ENCODE data around the gene CALML4.
"Not testable (repeated sequence)": the region's sequence is repeated elsewhere in the genome, so short reads cannot be mapped to it uniquely, and the experiment has no call there.

CALML4 gene

DNA sequence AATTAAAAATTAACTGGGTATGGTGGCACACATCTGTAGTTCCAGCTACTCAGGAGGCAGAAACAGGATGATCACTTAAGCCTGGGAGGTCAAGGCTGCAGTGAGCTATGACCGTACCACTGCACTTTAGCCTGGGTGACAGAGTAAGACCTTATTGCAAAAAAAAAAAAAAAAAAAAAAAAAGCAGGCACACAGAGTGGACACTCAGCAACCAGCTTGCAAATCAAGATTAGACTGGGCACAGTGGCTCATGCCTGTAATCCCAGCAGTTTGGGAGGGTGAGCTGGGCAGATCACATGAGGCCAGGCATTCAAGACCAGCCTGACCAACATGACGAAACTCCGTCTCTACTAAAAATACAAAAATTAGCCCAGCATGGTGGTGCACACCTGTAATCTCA lies 19.0 kb upstream of the CALML4 start:
- H3K4me3 ChIP-seq (ENCODE audit: low read length) = no peak overlapping the region
- no peaks in the 10 kb centered on the region for H3K4me1 ChIP-seq (ENCODE audit: insufficient read depth, low read length)
- WGBS = 83% methylated on average over 3 of the region's 3 CpGs
- H3K36me3 ChIP-seq (ENCODE audit: insufficient read depth, low read length) = peaks cover 12% of the 10 kb centered on the region
- no peak overlapping the region for H3K9ac ChIP-seq (ENCODE audit: low read depth, low read length)
- peaks cover 6% of the 10 kb centered on the region for H3K9me3 ChIP-seq (ENCODE audit: insufficient read depth, low read depth, low read length)
- H3K27me3 ChIP-seq (ENCODE audit: insufficient read depth, low read length) = no peaks in the 10 kb centered on the region
- no peak overlapping the region for H3K27ac ChIP-seq (ENCODE audit: low read depth, low read length)

DNA sequence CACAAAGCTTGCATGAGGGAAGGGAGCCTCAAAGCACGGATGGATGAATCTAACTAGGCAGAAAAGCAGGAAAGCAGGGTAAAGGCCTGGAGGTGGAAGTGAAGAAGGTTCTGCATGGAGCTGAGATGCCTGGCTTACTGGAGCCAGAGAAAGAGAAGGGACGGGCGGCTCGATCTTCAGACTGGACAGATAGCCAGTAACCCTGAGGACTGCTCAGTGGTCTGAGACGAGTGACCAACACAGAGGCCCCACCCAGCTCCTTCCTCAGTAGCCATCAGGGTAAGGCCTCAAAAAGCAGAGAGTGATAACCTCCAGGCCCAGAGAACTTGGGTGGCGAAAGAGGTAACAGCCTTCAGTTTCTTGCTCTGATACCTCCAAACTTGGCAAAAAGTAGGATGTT lies 18.0 kb upstream of the CALML4 start:
- Histone ChIP-seq H3K4me3 (ENCODE audit: low read length) (no peak overlapping the region), H3K9me3 (ENCODE audit: insufficient read depth, low read depth, low read length) (peaks cover 6% of the 10 kb centered on the region), H3K27ac (ENCODE audit: low read depth, low read length) (no peak overlapping the region), H3K9ac (ENCODE audit: low read depth, low read length) (no peak overlapping the region), H3K36me3 (ENCODE audit: insufficient read depth, low read length) (peaks cover 21% of the 10 kb centered on the region), H3K27me3 (ENCODE audit: insufficient read depth, low read length) (no peaks in the 10 kb centered on the region), H3K4me1 (ENCODE audit: insufficient read depth, low read length) (no peaks in the 10 kb centered on the region)
- whole genome bisulfite sequencing = 97% methylated on average over 6 of the region's 6 CpGs

DNA sequence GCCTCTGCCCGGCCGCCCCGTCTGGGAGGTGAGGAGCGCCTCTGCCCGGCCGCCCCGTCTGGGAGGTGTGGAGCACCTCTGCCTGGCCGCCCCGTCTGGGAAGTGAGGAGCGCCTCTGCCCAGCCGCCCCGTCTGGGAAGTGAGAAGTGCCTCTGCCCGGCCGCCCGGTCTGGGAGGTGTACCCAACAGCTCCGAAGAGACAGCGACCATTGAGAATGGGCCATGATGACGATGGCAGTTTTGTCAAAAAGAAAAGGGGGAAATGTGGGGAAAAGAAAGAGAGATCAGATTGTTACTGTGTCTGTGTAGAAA lies 17.3 kb upstream of the CALML4 start:
- H3K36me3 ChIP-seq (ENCODE audit: insufficient read depth, low read length) = peaks cover 29% of the 10 kb centered on the region
- WGBS = 93% methylated on average over 18 of the region's 18 CpGs
- not testable (repeated sequence) for H3K4me3 ChIP-seq (ENCODE audit: low read length); H3K9me3 ChIP-seq (ENCODE audit: insufficient read depth, low read depth, low read length); H3K27me3 ChIP-seq (ENCODE audit: insufficient read depth, low read length); H3K4me1 ChIP-seq (ENCODE audit: insufficient read depth, low read length); H3K9ac ChIP-seq (ENCODE audit: low read depth, low read length); H3K27ac ChIP-seq (ENCODE audit: low read depth, low read length)

DNA sequence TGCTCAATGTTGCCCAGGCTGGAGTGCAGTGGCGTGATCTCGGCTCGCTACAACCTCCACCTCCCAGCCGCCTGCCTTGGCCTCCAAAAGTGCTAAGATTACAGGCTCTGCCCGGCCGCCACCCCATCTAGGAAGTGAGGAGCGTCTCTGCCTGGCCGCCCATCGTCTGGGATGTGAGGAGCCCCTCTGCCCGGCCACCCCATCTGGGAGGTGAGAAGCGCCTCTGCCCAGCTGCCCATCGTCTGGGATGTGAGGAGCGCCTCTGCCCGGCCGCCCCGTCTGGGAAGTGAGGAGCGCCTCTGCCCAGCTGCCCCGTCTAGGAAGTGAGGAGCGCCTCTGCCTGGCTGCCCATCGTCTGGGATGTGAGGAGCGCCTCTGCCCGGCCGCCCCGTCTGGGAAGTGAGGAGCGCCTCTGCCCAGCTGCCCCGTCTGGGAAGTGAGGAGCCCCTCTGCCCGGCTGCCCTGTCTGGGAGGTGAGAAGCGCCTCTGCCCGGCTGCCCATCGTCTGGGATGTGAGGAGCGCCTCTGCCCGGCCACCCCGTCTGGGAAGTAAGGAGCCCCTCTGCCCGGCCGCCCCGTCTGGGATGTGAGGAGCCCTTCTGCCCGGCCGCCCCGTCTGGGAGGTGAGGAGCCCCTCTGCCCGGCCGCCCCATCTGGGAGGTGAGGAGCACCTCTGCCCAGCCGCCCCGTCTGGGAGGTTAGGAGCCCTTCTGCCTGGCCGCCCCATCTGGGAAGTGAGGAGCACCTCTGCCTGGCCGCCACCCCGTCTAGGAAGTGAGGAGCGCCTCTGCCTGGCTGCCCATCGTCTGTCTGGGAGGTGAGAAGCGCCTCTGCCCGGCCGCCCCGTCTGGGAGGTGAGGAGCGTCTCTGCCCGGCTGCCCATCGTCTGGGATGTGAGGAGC lies 16.6 kb upstream of the CALML4 start:
- peaks cover 35% of the 10 kb centered on the region for H3K36me3 ChIP-seq (ENCODE audit: insufficient read depth, low read length)
- H3K27me3 ChIP-seq (ENCODE audit: insufficient read depth, low read length); H3K4me1 ChIP-seq (ENCODE audit: insufficient read depth, low read length); H3K9ac ChIP-seq (ENCODE audit: low read depth, low read length); H3K27ac ChIP-seq (ENCODE audit: low read depth, low read length); H3K4me3 ChIP-seq (ENCODE audit: low read length); H3K9me3 ChIP-seq (ENCODE audit: insufficient read depth, low read depth, low read length): not testable (repeated sequence)
- WGBS = 92% methylated on average over 55 of the region's 55 CpGs

DNA sequence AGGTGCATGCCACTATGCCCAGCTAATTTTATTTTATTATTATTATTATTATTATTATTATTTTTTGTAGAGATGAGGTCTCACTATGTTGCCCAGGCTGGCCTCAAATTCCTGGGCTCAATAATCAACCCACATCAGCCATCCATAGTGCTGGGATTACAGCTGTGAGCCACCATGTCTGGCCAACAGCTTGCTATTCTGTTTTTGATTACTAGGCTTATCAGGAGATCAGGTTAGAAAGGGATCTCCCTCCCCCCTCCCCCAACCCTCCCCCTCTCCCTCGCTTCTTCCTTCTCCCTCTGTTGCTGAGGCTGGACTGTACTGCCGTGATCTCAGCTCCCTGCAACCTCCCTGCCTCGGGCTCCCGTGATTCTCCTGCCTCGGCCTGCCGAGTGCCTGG lies 15.8 kb upstream of the CALML4 start:
- no peak overlapping the region for H3K27ac ChIP-seq (ENCODE audit: low read depth, low read length)
- no peak overlapping the region for H3K4me3 ChIP-seq (ENCODE audit: low read length)
- WGBS = 98% methylated on average over 6 of the region's 6 CpGs
- no peaks in the 10 kb centered on the region for H3K27me3 ChIP-seq (ENCODE audit: insufficient read depth, low read length)
- H3K9me3 ChIP-seq (ENCODE audit: insufficient read depth, low read depth, low read length) = peaks cover 6% of the 10 kb centered on the region
- peaks cover 43% of the 10 kb centered on the region for H3K36me3 ChIP-seq (ENCODE audit: insufficient read depth, low read length)
- no peak overlapping the region for H3K9ac ChIP-seq (ENCODE audit: low read depth, low read length)
- no peaks in the 10 kb centered on the region for H3K4me1 ChIP-seq (ENCODE audit: insufficient read depth, low read length)

DNA sequence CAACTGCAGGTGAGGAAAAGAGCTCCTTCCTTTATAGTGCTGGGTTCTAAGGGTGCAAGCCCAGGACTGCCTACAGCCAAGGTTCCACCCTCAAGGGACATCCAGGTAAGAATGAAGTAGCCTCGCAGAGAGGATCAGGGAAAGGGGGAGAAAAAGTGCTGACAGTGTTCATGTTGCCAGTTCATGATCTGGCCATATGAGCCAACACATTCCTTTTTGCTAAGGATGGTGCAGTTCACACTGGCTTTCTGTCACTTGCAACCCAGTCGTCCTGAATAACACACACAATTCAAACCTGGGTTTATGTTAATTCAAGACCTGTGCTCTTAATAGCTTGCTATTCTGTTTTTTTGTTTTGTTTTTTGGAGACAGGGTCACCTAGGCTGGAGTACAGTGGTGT lies 15.4 kb upstream of the CALML4 start:
- 92% methylated on average over 2 of the region's 2 CpGs for WGBS
- Histone ChIP-seq H3K9ac (ENCODE audit: low read depth, low read length) (no peak overlapping the region), H3K27ac (ENCODE audit: low read depth, low read length) (no peak overlapping the region), H3K27me3 (ENCODE audit: insufficient read depth, low read length) (no peaks in the 10 kb centered on the region), H3K36me3 (ENCODE audit: insufficient read depth, low read length) (peaks cover 47% of the 10 kb centered on the region), H3K4me1 (ENCODE audit: insufficient read depth, low read length) (no peaks in the 10 kb centered on the region), H3K4me3 (ENCODE audit: low read length) (no peak overlapping the region), H3K9me3 (ENCODE audit: insufficient read depth, low read depth, low read length) (peaks cover 6% of the 10 kb centered on the region)

DNA sequence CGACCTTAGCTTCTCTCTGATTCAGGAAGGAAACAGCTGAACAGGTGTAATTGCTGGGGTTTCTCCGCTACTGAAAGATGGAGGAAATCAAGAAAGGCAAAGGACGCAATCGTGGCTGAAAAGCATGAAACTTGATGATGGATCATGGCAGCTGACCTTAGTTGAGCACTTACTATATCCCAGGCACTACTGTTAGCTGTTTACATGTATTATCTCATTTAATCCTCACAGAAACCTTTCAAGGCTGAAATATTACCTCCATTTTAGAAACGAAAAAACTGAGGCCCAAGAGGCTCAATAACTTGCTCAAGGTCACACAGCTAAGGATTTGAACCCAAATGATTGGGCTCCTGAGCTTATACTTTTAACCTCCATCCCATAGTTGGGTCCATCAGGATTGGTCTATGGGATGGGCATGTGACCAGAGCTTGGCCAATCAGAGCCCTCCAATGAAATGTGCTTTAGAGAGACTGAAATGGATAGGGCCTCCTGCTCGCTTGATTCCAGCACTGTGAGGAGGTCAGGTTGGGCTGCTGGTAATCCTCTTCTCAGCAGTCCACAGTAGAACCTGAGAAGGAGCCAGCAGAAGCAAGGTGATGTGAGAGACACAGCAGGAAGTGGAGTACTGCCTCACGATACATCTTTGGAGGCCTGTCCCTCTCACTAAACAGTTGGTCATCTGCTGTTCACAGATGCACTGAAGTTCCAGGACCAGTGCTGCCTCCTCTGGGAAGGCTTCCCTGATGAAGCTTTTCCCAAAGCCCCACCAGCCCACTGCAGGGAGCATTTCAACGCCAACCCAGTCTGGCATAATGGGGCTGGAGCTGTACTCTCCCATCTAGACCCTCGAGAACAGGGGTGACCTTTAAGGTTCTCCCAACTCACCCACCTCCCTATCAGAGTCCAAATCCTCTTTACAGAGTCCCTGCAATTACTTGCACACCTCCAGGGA lies 14.0 kb upstream of the CALML4 start:
- Histone ChIP-seq H3K27me3 (ENCODE audit: insufficient read depth, low read length) (no peaks in the 10 kb centered on the region), H3K9ac (ENCODE audit: low read depth, low read length) (no peak overlapping the region), H3K4me3 (ENCODE audit: low read length) (no peak overlapping the region), H3K4me1 (ENCODE audit: insufficient read depth, low read length) (no peaks in the 10 kb centered on the region), H3K36me3 (ENCODE audit: insufficient read depth, low read length) (peaks cover 51% of the 10 kb centered on the region), H3K27ac (ENCODE audit: low read depth, low read length) (no peak overlapping the region), H3K9me3 (ENCODE audit: insufficient read depth, low read depth, low read length) (peaks cover 6% of the 10 kb centered on the region)
- 94% methylated on average over 9 of the region's 9 CpGs for WGBS

DNA sequence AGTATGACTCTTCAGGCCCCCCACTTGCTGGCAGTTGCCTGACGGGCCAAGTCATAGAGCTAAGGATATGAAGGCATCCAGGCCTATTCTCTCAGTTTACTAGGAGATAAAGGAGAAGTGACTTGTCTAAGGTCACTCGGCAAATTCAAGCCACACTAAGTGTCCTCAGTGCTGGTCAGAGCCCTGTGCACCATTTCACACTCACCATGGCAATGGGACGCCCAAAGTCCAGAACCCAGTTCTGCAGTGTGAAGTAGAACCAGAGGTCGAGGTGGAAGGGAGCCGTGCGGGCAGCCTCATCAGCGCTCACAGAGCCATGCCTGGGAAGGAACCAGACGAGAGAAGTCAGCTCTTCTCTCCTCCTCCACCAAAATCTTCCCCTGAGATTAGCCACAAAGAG lies 13.2 kb upstream of the CALML4 start:
- Histone ChIP-seq H3K27ac (ENCODE audit: low read depth, low read length) (no peak overlapping the region), H3K9me3 (ENCODE audit: insufficient read depth, low read depth, low read length) (peaks cover 4% of the 10 kb centered on the region), H3K36me3 (ENCODE audit: insufficient read depth, low read length) (peaks cover 53% of the 10 kb centered on the region), H3K4me3 (ENCODE audit: low read length) (no peak overlapping the region), H3K4me1 (ENCODE audit: insufficient read depth, low read length) (no peaks in the 10 kb centered on the region), H3K27me3 (ENCODE audit: insufficient read depth, low read length) (no peaks in the 10 kb centered on the region), H3K9ac (ENCODE audit: low read depth, low read length) (no peak overlapping the region)
- 98% methylated on average over 8 of the region's 8 CpGs for WGBS

DNA sequence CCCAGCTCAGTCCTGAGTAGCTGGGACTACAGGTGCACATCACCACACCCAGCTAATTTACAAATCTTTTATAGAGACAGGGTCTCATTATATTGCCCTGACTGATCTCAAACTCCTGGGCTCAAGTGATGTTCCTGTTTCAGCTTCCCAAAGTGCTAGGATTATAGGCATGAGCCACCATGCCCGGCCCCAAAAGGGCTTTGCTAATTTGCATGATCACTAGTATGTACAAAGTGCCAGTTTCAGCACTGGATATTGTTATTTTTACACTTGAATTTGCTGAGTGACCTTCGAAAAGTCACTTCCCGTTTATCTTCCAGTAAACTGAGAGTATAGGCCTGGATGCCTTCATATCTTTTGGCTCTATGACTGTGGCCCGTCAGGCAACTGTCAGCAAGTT lies 12.2 kb upstream of the CALML4 start:
- H3K27ac ChIP-seq (ENCODE audit: low read depth, low read length) = no peak overlapping the region
- no peak overlapping the region for H3K9ac ChIP-seq (ENCODE audit: low read depth, low read length)
- H3K9me3 ChIP-seq (ENCODE audit: insufficient read depth, low read depth, low read length) = no peaks in the 10 kb centered on the region
- no peaks in the 10 kb centered on the region for H3K27me3 ChIP-seq (ENCODE audit: insufficient read depth, low read length)
- 95% methylated on average over 4 of the region's 4 CpGs for WGBS
- H3K4me1 ChIP-seq (ENCODE audit: insufficient read depth, low read length) = no peaks in the 10 kb centered on the region
- peaks cover 50% of the 10 kb centered on the region for H3K36me3 ChIP-seq (ENCODE audit: insufficient read depth, low read length)
- no peak overlapping the region for H3K4me3 ChIP-seq (ENCODE audit: low read length)

DNA sequence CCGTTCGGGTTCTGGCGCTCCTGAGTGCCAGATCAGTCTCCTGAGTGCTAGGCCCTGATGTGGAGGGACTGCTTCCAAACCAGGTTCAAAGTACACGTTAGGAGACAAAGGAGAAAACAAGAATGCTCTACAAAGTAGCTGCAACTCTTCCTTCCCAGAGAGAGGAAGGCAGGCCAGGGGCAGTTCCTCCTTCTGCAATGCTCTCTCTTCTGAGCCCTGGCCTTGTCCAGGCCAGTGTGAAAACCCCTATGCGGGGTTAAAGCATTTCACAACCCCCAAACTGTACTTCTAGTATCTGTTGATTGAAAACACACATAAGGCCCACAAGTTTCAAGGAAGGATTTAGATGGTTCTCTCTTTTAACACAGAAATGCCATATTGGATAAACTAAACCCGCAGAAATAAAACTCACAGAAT lies 9.7 kb upstream of the CALML4 start:
- Histone ChIP-seq H3K36me3 (ENCODE audit: insufficient read depth, low read length) (peaks cover 47% of the 10 kb centered on the region), H3K9me3 (ENCODE audit: insufficient read depth, low read depth, low read length) (no peaks in the 10 kb centered on the region), H3K27ac (ENCODE audit: low read depth, low read length) (no peak overlapping the region), H3K4me1 (ENCODE audit: insufficient read depth, low read length) (no peaks in the 10 kb centered on the region), H3K4me3 (ENCODE audit: low read length) (no peak overlapping the region), H3K27me3 (ENCODE audit: insufficient read depth, low read length) (no peaks in the 10 kb centered on the region), H3K9ac (ENCODE audit: low read depth, low read length) (no peak overlapping the region)
- WGBS = 84% methylated on average over 6 of the region's 6 CpGs

All from HUES64 (cell line).